ENCODE measurements around the gene GJD3.

GJD3 gene

GRCh38 chr17:40317880-40318829 lies 46.4 kb downstream of the GJD3 start:
- peak overlapping the region; percentile 93 for H3K4me3 ChIP-seq (ENCODE audit: low read depth, low read length)
- DNase-seq (ENCODE audit: low read depth): peak; percentile 97
- no peak for TF ChIP-seq CTCF (conservative IDR thresholded peaks at IDR 0.05; ENCODE audit: low read depth, low read length)

- peak overlapping the region; percentile 93 for H3K4me3 ChIP-seq (ENCODE audit: low read depth, low read length)
- peak; percentile 73 for DNase-seq (ENCODE audit: low read depth)
- TF ChIP-seq CTCF (conservative IDR thresholded peaks at IDR 0.05; ENCODE audit: low read depth, low read length): peak; percentile 74
Measured at GRCh38 chr17:40317345-40317873, 47.1 kb downstream of the GJD3 start.

GRCh38 chr17:40316571-40317344 lies 47.8 kb downstream of the GJD3 start:
- TF ChIP-seq CTCF (conservative IDR thresholded peaks at IDR 0.05; ENCODE audit: low read depth, low read length): no peak
- peak overlapping the region; percentile 36 for H3K4me3 ChIP-seq (ENCODE audit: low read depth, low read length)
- DNase-seq (ENCODE audit: low read depth): peak; percentile 75

- H3K4me3 ChIP-seq (ENCODE audit: low read depth, low read length): peak overlapping the region; percentile 8
- no peak for DNase-seq (ENCODE audit: low read depth)
Measured at GRCh38 chr17:40315678-40316570, 48.6 kb downstream of the GJD3 start.

GRCh38 chr17:40315206-40315605 lies 49.3 kb downstream of the GJD3 start:
- DNase-seq (ENCODE audit: low read depth): no peak
- no peak for TF ChIP-seq CTCF (conservative IDR thresholded peaks at IDR 0.05; ENCODE audit: low read depth, low read length)
- no peak overlapping the region for H3K4me3 ChIP-seq (ENCODE audit: low read depth, low read length)

More at GRCh38 chr17:40315678-40316570, 48.6 kb downstream of the GJD3 start:
- no peak for TF ChIP-seq CTCF (conservative IDR thresholded peaks at IDR 0.05; ENCODE audit: low read depth, low read length)

GRCh38 chr17:40314584-40314956 lies 50.0 kb downstream of the GJD3 start:
- no peak overlapping the region for H3K4me3 ChIP-seq (ENCODE audit: low read depth, low read length)
- peak; percentile 70 for DNase-seq (ENCODE audit: low read depth)
- no peak for TF ChIP-seq CTCF (conservative IDR thresholded peaks at IDR 0.05; ENCODE audit: low read depth, low read length)
